ENCODE results near the gene ZNF521.

The ZNF521 gene

GRCh38 chr18:25019931-25020330 is 332.0 kb downstream of the ZNF521 start:
- no peak overlapping the region for H3K4me3 ChIP-seq (ENCODE audit: low read length)
- H3K27ac ChIP-seq (ENCODE audit: low read length): no peak overlapping the region
- no peaks in the 10 kb centered on the region for H3K9me3 ChIP-seq (ENCODE audit: control insufficient read depth, low read depth, low read length)
- H3K9ac ChIP-seq (ENCODE audit: low read length): no peak overlapping the region
- no peaks in the 10 kb centered on the region for H3K27me3 ChIP-seq (ENCODE audit: control insufficient read depth, insufficient read depth, low read length)
- no peaks in the 10 kb centered on the region for H3K36me3 ChIP-seq (ENCODE audit: control insufficient read depth, low read depth, low read length)
- no peaks in the 10 kb centered on the region for H3K4me1 ChIP-seq (ENCODE audit: control insufficient read depth, low read depth, low read length)

GRCh38 chr18:25019086-25019860 is 332.7 kb downstream of the ZNF521 start:
- H3K36me3 ChIP-seq (ENCODE audit: control insufficient read depth, low read depth, low read length): no peaks in the 10 kb centered on the region
- H3K9me3 ChIP-seq (ENCODE audit: control insufficient read depth, low read depth, low read length): no peaks in the 10 kb centered on the region
- no peak overlapping the region for H3K9ac ChIP-seq (ENCODE audit: low read length)
- H3K4me1 ChIP-seq (ENCODE audit: control insufficient read depth, low read depth, low read length): no peaks in the 10 kb centered on the region
- no peak overlapping the region for H3K4me3 ChIP-seq (ENCODE audit: low read length)
- H3K27ac ChIP-seq (ENCODE audit: low read length): no peak overlapping the region
- no peaks in the 10 kb centered on the region for H3K27me3 ChIP-seq (ENCODE audit: control insufficient read depth, insufficient read depth, low read length)

- Histone ChIP-seq H3K27ac (ENCODE audit: low read length) (no peak overlapping the region), H3K4me3 (ENCODE audit: low read length) (no peak overlapping the region), H3K9me3 (ENCODE audit: control insufficient read depth, low read depth, low read length) (no peaks in the 10 kb centered on the region), H3K9ac (ENCODE audit: low read length) (no peak overlapping the region), H3K27me3 (ENCODE audit: control insufficient read depth, insufficient read depth, low read length) (no peaks in the 10 kb centered on the region), H3K36me3 (ENCODE audit: control insufficient read depth, low read depth, low read length) (no peaks in the 10 kb centered on the region), H3K4me1 (ENCODE audit: control insufficient read depth, low read depth, low read length) (no peaks in the 10 kb centered on the region)
These were observed 335.3 kb downstream of the ZNF521 start for GRCh38 chr18:25016666-25017065.

- no peak overlapping the region for H3K27ac ChIP-seq (ENCODE audit: low read length)
- H3K9me3 ChIP-seq (ENCODE audit: control insufficient read depth, low read depth, low read length): no peaks in the 10 kb centered on the region
- no peak overlapping the region for H3K9ac ChIP-seq (ENCODE audit: low read length)
- H3K4me1 ChIP-seq (ENCODE audit: control insufficient read depth, low read depth, low read length): no peaks in the 10 kb centered on the region
- H3K27me3 ChIP-seq (ENCODE audit: control insufficient read depth, insufficient read depth, low read length): no peaks in the 10 kb centered on the region
- H3K4me3 ChIP-seq (ENCODE audit: low read length): no peak overlapping the region
- no peaks in the 10 kb centered on the region for H3K36me3 ChIP-seq (ENCODE audit: control insufficient read depth, low read depth, low read length)
These were observed 335.8 kb downstream of the ZNF521 start for GRCh38 chr18:25016181-25016580.

Measured in iPS-18a (cell line).